Panc1 (cell line): ENCODE results near the gene RAB6B. TPM values are rescaled to one million over a fixed set of nuclear protein-coding genes. Genes with fewer than 3 reads are reported as not detected.

Source experiments
- ATAC-seq: fragments of 200-7000 bp; cut with Tn5 transposase; 2 replicates; pipeline ENCODE4 v1.9.1; 2020; ENCODE audit warnings: mild to moderate bottlenecking, moderate library complexity
- BruUV-seq: library from RNA; stranded (reverse); fragments of 400-500 nt; replicated peaks from 2 replicates; lab custom pipeline; 2021; lab: Mats Ljungman, UMichigan
- CTCF ChIA-PET: fragments of 300-600 bp; sonication (Branson Sonifier 250); formaldehyde crosslinking; loops from one replicate; lab custom pipeline; 2022; ENCODE audit warnings: antibody characterized with exemption; lab: Charles Lee
- POLR2A ChIA-PET: fragments of 300-600 bp; sonication (Branson Sonifier 250); formaldehyde crosslinking; loops from one replicate; lab custom pipeline; 2022; ENCODE audit warnings: antibody characterized with exemption; lab: Charles Lee
- DNase-seq: peaks from one replicate; pipeline ENCODE4 v3.0.0-alpha.2; 2010; ENCODE audit warnings: low read depth, low spot score
- H3K27ac ChIP-seq: 2 replicates; pipeline ENCODE4 v1.5.1; 2011; ENCODE audit warnings: mild to moderate bottlenecking, low read length, inconsistent platforms
- H3K27me3 ChIP-seq: fragments of 200-500 bp; sonication (Bioruptor generic); 2 replicates; pipeline ENCODE4 v1.6.0; 2014; ENCODE audit warnings: low read length, inconsistent platforms; ENCODE audit not compliant: control insufficient read depth, insufficient read depth
- H3K36me3 ChIP-seq: fragments of 200-500 bp; sonication (Bioruptor generic); 2 replicates; pipeline ENCODE4 v1.5.1; 2014; ENCODE audit warnings: inconsistent platforms, mild to moderate bottlenecking, low read length, moderate library complexity; ENCODE audit not compliant: control insufficient read depth, insufficient read depth
- H3K4me1 ChIP-seq: 2 replicates; pipeline ENCODE4 v1.5.1; 2011; ENCODE audit warnings: inconsistent platforms, mild to moderate bottlenecking, low read length, moderate library complexity; ENCODE audit not compliant: control insufficient read depth, insufficient read depth
- H3K4me3 ChIP-seq, 2 experiments: 2 replicates each; pipeline ENCODE4 v1.5.1; 2011 to 2012; ENCODE audit warnings: low read depth in 2 of 2, low read length in 2 of 2, mild to moderate bottlenecking in 2 of 2, inconsistent platforms in 1 of 2, moderate library complexity in 1 of 2
- H3K9me3 ChIP-seq: fragments of 200-500 bp; sonication (Bioruptor generic); 2 replicates; pipeline ENCODE4 v1.5.1; 2014; ENCODE audit warnings: low read depth, mild to moderate bottlenecking, inconsistent platforms, low read length, moderate library complexity; ENCODE audit not compliant: control insufficient read depth, insufficient read depth
- CTCF ChIP-seq: fragments of 450-650 bp; IDR thresholded peaks from 2 replicates; pipeline ENCODE4 v1.5.1; 2017; ENCODE audit warnings: mild to moderate bottlenecking
- POLR2AphosphoS5 ChIP-seq: IDR thresholded peaks from 2 replicates; pipeline ENCODE4 v1.6.1; 2012; ENCODE audit warnings: mild to moderate bottlenecking, low read depth, low read length, moderate library complexity
- REST ChIP-seq, 2 experiments: IDR thresholded peaks; 2 replicates each; pipeline ENCODE4 v1.6.1; 2011 to 2012; ENCODE audit warnings: low read depth in 2 of 2, control low read depth in 1 of 2, low read length in 1 of 2, mild to moderate bottlenecking in 1 of 2, moderate library complexity in 1 of 2; ENCODE audit not compliant: insufficient read depth in 1 of 2
- SIN3A ChIP-seq: IDR thresholded peaks from 2 replicates; pipeline ENCODE4 v1.6.1; 2012; ENCODE audit warnings: low read depth, mild to moderate bottlenecking, low read length, moderate library complexity, borderline replicate concordance; ENCODE audit not compliant: insufficient read depth
- TCF7L2 ChIP-seq: IDR thresholded peaks from 2 replicates; pipeline ENCODE4 v1.6.1; 2011; ENCODE audit warnings: mild to moderate bottlenecking, low read depth, low read length, inconsistent platforms
- in situ Hi-C: cut with HindIII; loops from 2 replicates; pipeline ENCODE4 v1.10.0; 2016; ENCODE audit warnings: low sequenced_read_pairs, low pct_unique_long_range_greater_than_20kb
- intact Hi-C: fragments of 100-400 bp; cut with micrococcal nuclease; formaldehyde crosslinking; loops from one replicate; pipeline ENCODE4 v1.10.0; 2022; ENCODE audit not compliant: unreplicated experiment
- total RNA-seq: library from RNA; stranded (reverse); gene quantifications from one replicate; pipeline ENCODE4 v1.2.1, GENCODE V29; 2021; ENCODE audit not compliant: unreplicated experiment

Gene RAB6B
- total RNA-seq, 1 experiment from 2014 or later = 49.2 TPM

DNA sequence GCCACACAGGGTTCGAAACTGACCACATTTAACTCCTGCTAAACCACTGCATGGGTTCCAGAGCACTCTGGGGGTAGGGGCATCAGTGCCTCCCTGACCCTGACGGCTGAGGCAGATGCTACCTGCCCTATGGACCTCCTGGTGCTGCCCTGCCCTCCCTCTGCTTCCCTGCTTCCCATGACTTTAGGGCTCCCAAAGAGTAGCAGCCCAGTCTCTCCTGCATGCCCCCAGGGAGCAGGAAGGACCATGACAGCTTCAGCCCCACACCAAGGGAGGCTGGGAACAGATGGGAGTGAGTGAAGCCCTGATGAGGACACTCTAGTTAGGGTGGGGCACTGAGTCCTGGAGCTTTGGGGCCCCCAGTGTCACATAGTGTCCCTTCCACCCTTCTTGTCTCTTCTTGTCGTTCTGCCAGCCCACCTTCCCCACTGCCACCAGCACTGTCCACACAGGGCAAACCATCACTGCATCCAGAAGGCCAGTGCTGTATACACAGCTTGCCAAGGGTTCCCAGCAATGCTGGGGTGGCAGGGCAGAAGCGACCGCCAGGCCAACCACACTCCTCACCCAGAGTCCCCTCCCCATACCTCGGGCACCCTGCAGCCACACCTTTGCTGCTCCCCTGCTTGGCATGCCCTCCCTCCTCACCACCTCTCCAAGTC is 59.1 kb downstream of the RAB6B start:
- CTCF ChIA-PET = no interaction called here
- H3K27me3 ChIP-seq = no peaks in the 10 kb centered on the region
- H3K9me3 ChIP-seq = no peaks in the 10 kb centered on the region
- no peaks in the 10 kb centered on the region for H3K4me1 ChIP-seq
- no peak overlapping the region for H3K27ac ChIP-seq
- no peak overlapping the region for H3K4me3 ChIP-seq
- in situ Hi-C loops = no loop called here
- BruUV-seq = no TSS peak
- H3K36me3 ChIP-seq = no peaks in the 10 kb centered on the region
- intact Hi-C loops = no loop called here
- POLR2A ChIA-PET = no interaction called here
- ATAC-seq (no peak), DNase-seq (no peak)
- TF ChIP-seq REST (IDR thresholded peaks at IDR 0.05; ENCODE audit: insufficient read depth in 1 of 2, low read depth in 2 of 2, low read length in 1 of 2) (no peak), TCF7L2 (no peak), POLR2AphosphoS5 (no peak), SIN3A (no peak), CTCF (no peak)

GRCh38 chr3:133835961-133836360 is 59.7 kb downstream of the RAB6B start:
- CTCF ChIA-PET = no interaction called here

GRCh38 chr3:133835418-133835743 is 60.3 kb downstream of the RAB6B start:
- H3K9me3 ChIP-seq = no peaks in the 10 kb centered on the region
- DNase-seq (no peak), ATAC-seq (no peak)
- ChIA-PET CTCF (no interaction called here), POLR2A (interaction anchor here (0.5 kb wide), 1 partner anchor 39 kb away, joined by 3 read pairs; no protein-coding TSS in a partner anchor)
- in situ Hi-C loops (no loop called here), intact Hi-C loops (no loop called here)
- no peak overlapping the region for H3K4me3 ChIP-seq
- BruUV-seq = no TSS peak
- no peaks in the 10 kb centered on the region for H3K27me3 ChIP-seq
- no peaks in the 10 kb centered on the region for H3K36me3 ChIP-seq
- TF ChIP-seq TCF7L2 (no peak), REST (IDR thresholded peaks at IDR 0.05; ENCODE audit: insufficient read depth in 1 of 2, low read depth in 2 of 2, low read length in 1 of 2) (no peak), SIN3A (no peak), CTCF (no peak), POLR2AphosphoS5 (no peak)
- no peak overlapping the region for H3K27ac ChIP-seq
- H3K4me1 ChIP-seq = no peaks in the 10 kb centered on the region

More at GRCh38 chr3:133835961-133836360, 59.7 kb downstream of the RAB6B start:
- Histone ChIP-seq H3K27ac (no peak overlapping the region), H3K4me1 (no peaks in the 10 kb centered on the region), H3K4me3 (no peak overlapping the region), H3K36me3 (no peaks in the 10 kb centered on the region), H3K27me3 (no peaks in the 10 kb centered on the region), H3K9me3 (no peaks in the 10 kb centered on the region)
- DNase-seq (no peak), ATAC-seq (no peak)
- intact Hi-C loops = no loop called here
- in situ Hi-C loops = no loop called here
- no peak for TF ChIP-seq SIN3A
- POLR2A ChIA-PET = interaction anchor here (0.5 kb wide), 1 partner anchor 38 kb away, joined by 3 read pairs; no protein-coding TSS in a partner anchor
- no TSS peak for BruUV-seq
